Esophagus squamous epithelium (tissue), 5 donors: ENCODE data around the gene GULP1. TPM values are rescaled to one million over a fixed set of nuclear protein-coding genes. Genes with fewer than 3 reads are reported as not detected.

Experiments
- DNase-seq: peaks from one replicate; lab custom pipeline; 2025; lab: John Stamatoyannopoulos, UW
- H3K27ac ChIP-seq, 4 donors: fragments of 200-600 bp; sonication (generic); one replicate each; pipeline ENCODE4 v1.5.1; 2016 to 2019; ENCODE audit warnings: mild to moderate bottlenecking in 1 of 4
- H3K27me3 ChIP-seq, 4 donors: fragments of 200-600 bp; sonication (generic); 1 replicate in 3 of 4; 2 replicates in 1 of 4; pipeline versions ENCODE4 v1.5.1 to v1.6.0; 2017 to 2021; ENCODE audit warnings: antibody characterized with exemption in 1 of 4
- H3K36me3 ChIP-seq, 3 donors: fragments of 200-600 bp; sonication (generic); one replicate each; pipeline ENCODE4 v1.5.1; 2016 to 2019
- H3K4me1 ChIP-seq, 3 donors: fragments of 200-600 bp; sonication (generic); one replicate each; pipeline ENCODE4 v1.5.1; 2017 to 2019
- H3K4me3 ChIP-seq, 4 donors: fragments of 200-600 bp; sonication (generic); 1 replicate in 3 of 4; 2 replicates in 1 of 4; pipeline ENCODE4 v1.5.1; 2016 to 2019; ENCODE audit warnings: mild to moderate bottlenecking in 2 of 4, moderate library complexity in 1 of 4
- H3K9me3 ChIP-seq, 3 donors: fragments of 200-600 bp; sonication (generic); one replicate each; pipeline ENCODE4 v1.5.1; 2016 to 2019
- POLR2A ChIP-seq, 4 donors: fragments of 450-650 bp; IDR thresholded peaks; one replicate each; pipeline ENCODE4 v1.6.1; 2017; ENCODE audit warnings: antibody characterized with exemption in 4 of 4, mild to moderate bottlenecking in 4 of 4, moderate library complexity in 3 of 4
- WGBS, 2 donors: methylation state at CpG; one replicate each; pipeline ENCODE4 v1.1.5; 2018; 5-methylcytosine and 5-hydroxymethylcytosine counted together
- intact Hi-C: fragments of 100-400 bp; cut with DNase I; formaldehyde crosslinking; loops from one replicate; pipeline ENCODE4 v1.15.0; 2022
- total RNA-seq, 4 donors: library from RNA; depleted of rRNA; stranded (reverse); fragments of >200 nt; gene quantifications; one replicate each; pipeline ENCODE4 v1.1.0, GENCODE V29; 2016
- TF ChIP-seq, protein P1 (sequence below), 6 experiments: fragments of 450-650 bp in 4 of 6; fragments of 200-600 bp in 2 of 6; sonication (generic) in 2 of 6; IDR thresholded peaks; one replicate each; pipeline ENCODE4 v1.5.1; 2016 to 2019; ENCODE audit warnings: antibody characterized with exemption in 6 of 6, mild to moderate bottlenecking in 4 of 6, moderate library complexity in 4 of 6
- donor health status: DM: yes; HTN: yes; CAD: no.

The GULP1 gene
- total RNA-seq, 4 donors from 2014 or later: 10.4 to 39.3 (median 24.2) TPM

GRCh38 chr2:188497726-188498125 lies 206.1 kb downstream of the GULP1 start:
- Histone ChIP-seq H3K9me3 (no peaks in the 10 kb centered on the region), H3K4me1 (no peaks in the 10 kb centered on the region), H3K27ac (no peak overlapping the region), H3K27me3 (no peaks in the 10 kb centered on the region), H3K36me3 (no peaks in the 10 kb centered on the region), H3K4me3 (no peak overlapping the region)
- WGBS, 2 donors: 81 to 82% methylated on average over 1 of the region's 1 CpG
- intact Hi-C loops: no loop called here
- no peak for DNase-seq
- no peak for TF ChIP-seq POLR2A (IDR thresholded peaks at IDR 0.05)
- TF ChIP-seq, protein P1, sequence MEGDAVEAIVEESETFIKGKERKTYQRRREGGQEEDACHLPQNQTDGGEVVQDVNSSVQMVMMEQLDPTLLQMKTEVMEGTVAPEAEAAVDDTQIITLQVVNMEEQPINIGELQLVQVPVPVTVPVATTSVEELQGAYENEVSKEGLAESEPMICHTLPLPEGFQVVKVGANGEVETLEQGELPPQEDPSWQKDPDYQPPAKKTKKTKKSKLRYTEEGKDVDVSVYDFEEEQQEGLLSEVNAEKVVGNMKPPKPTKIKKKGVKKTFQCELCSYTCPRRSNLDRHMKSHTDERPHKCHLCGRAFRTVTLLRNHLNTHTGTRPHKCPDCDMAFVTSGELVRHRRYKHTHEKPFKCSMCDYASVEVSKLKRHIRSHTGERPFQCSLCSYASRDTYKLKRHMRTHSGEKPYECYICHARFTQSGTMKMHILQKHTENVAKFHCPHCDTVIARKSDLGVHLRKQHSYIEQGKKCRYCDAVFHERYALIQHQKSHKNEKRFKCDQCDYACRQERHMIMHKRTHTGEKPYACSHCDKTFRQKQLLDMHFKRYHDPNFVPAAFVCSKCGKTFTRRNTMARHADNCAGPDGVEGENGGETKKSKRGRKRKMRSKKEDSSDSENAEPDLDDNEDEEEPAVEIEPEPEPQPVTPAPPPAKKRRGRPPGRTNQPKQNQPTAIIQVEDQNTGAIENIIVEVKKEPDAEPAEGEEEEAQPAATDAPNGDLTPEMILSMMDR (IDR thresholded peaks at IDR 0.05): no peak

- intact Hi-C loops: no loop called here
- WGBS, 2 donors: 52 to 59% methylated on average over 1 of the region's 1 CpG
- TF ChIP-seq POLR2A (IDR thresholded peaks at IDR 0.05): no peak
- Histone ChIP-seq H3K4me1 (no peaks in the 10 kb centered on the region), H3K27ac (no peak overlapping the region), H3K36me3 (no peaks in the 10 kb centered on the region), H3K4me3 (no peak overlapping the region), H3K9me3 (no peaks in the 10 kb centered on the region), H3K27me3 (no peaks in the 10 kb centered on the region)
- DNase-seq: no peak
Observed at GRCh38 chr2:188503975-188504374, 212.3 kb downstream of the GULP1 start.

DNA sequence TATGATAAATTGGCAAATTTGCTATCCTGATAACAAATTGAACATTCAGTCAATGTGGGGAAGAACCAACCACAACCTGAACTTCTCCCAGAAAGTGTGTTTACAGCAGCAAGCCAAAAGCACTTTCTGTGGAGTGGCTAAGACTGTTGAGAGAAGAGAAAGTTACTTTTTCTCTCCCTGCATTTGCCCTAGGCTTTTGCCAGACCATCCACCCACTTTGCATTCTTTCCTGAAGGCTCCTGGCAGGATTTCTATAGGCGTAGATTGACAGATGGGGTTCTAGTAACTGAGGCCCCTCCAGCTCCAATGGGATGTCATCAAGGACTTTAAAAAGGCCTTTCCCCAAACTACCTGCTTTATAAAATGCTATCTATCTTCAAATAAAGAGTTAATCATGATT lies 215.2 kb downstream of the GULP1 start:
- H3K27me3 ChIP-seq: no peaks in the 10 kb centered on the region
- H3K27ac ChIP-seq: no peak overlapping the region
- intact Hi-C loops: no loop called here
- 84 to 100% methylated on average over 1 of the region's 1 CpG for whole genome bisulfite sequencing, 2 donors
- no peak for DNase-seq
- no peaks in the 10 kb centered on the region for H3K36me3 ChIP-seq
- H3K4me3 ChIP-seq: no peak overlapping the region
- no peaks in the 10 kb centered on the region for H3K9me3 ChIP-seq
- TF ChIP-seq POLR2A (IDR thresholded peaks at IDR 0.05): no peak
- H3K4me1 ChIP-seq: no peaks in the 10 kb centered on the region

GRCh38 chr2:188511346-188511745 lies 219.7 kb downstream of the GULP1 start:
- H3K4me3 ChIP-seq: no peak overlapping the region
- no peaks in the 10 kb centered on the region for H3K9me3 ChIP-seq
- no peaks in the 10 kb centered on the region for H3K27me3 ChIP-seq
- TF ChIP-seq POLR2A (IDR thresholded peaks at IDR 0.05): no peak
- TF ChIP-seq, protein P1 (IDR thresholded peaks at IDR 0.05): no peak
- intact Hi-C loops: no loop called here
- H3K27ac ChIP-seq: no peak overlapping the region
- 48 to 64% methylated on average over 2 of the region's 2 CpGs for WGBS, 2 donors
- H3K36me3 ChIP-seq: no peaks in the 10 kb centered on the region
- DNase-seq: no peak
- no peaks in the 10 kb centered on the region for H3K4me1 ChIP-seq

- H3K4me1 ChIP-seq: no peaks in the 10 kb centered on the region
- no peaks in the 10 kb centered on the region for H3K27me3 ChIP-seq
- no peak overlapping the region for H3K27ac ChIP-seq
- TF ChIP-seq POLR2A (IDR thresholded peaks at IDR 0.05): no peak
- TF ChIP-seq, protein P1 (IDR thresholded peaks at IDR 0.05): peak in 4 of 6 experiments; percentile 23 to 60 (median 39)
- intact Hi-C loops: no loop called here
- no peaks in the 10 kb centered on the region for H3K36me3 ChIP-seq
- no peak overlapping the region for H3K4me3 ChIP-seq
- no peak for DNase-seq
- H3K9me3 ChIP-seq: no peaks in the 10 kb centered on the region
- WGBS, 2 donors: 1 to 8% methylated on average over 2 of the region's 2 CpGs
Observed at GRCh38 chr2:188512456-188512855, 220.8 kb downstream of the GULP1 start.

- intact Hi-C loops: no loop called here
- Histone ChIP-seq H3K9me3 (no peaks in the 10 kb centered on the region), H3K4me1 (peaks cover 0 to 4% (median 0%) of the 10 kb centered on the region in 3 donors), H3K27me3 (no peaks in the 10 kb centered on the region), H3K4me3 (no peak overlapping the region), H3K27ac (no peak overlapping the region), H3K36me3 (no peaks in the 10 kb centered on the region)
- 70 to 97% methylated on average over 1 of the region's 1 CpG for WGBS, 2 donors
- TF ChIP-seq POLR2A (IDR thresholded peaks at IDR 0.05): no peak
- TF ChIP-seq, protein P1 (IDR thresholded peaks at IDR 0.05): no peak
- no peak for DNase-seq
Observed at GRCh38 chr2:188515918-188516317, 224.2 kb downstream of the GULP1 start.
